Suprapubic skin (tissue), 4 donors: ENCODE data around the gene DPYD. TPM values are rescaled to one million over a fixed set of nuclear protein-coding genes. Genes with fewer than 3 reads are reported as not detected.

Experiments used
- DNase-seq, 2 donors: peaks; one replicate each; pipeline ENCODE4 v3.0.0-alpha.2; 2019; ENCODE audit warnings: low spot score in 2 of 2
- H3K27ac ChIP-seq: fragments of 200-600 bp; sonication (generic); one replicate; pipeline ENCODE4 v1.5.1; 2019
- H3K27me3 ChIP-seq: fragments of 200-600 bp; sonication (generic); one replicate; pipeline ENCODE4 v1.5.1; 2019
- H3K36me3 ChIP-seq: fragments of 200-600 bp; sonication (generic); one replicate; pipeline ENCODE4 v1.5.1; 2019
- H3K4me1 ChIP-seq: fragments of 200-600 bp; sonication (generic); one replicate; pipeline ENCODE4 v1.5.1; 2019
- H3K4me3 ChIP-seq: fragments of 200-600 bp; sonication (generic); one replicate; pipeline ENCODE4 v1.5.1; 2019; ENCODE audit warnings: mild to moderate bottlenecking
- H3K9me3 ChIP-seq: fragments of 200-600 bp; sonication (generic); one replicate; pipeline ENCODE4 v1.5.1; 2019
- CTCF ChIP-seq, 2 donors: fragments of 200-600 bp in 1 of 2; fragments of 450-650 bp in 1 of 2; sonication (generic) in 1 of 2; IDR thresholded peaks; one replicate each; pipeline ENCODE4 v1.5.1; 2016 to 2019; ENCODE audit warnings: antibody characterized with exemption in 2 of 2, mild to moderate bottlenecking in 1 of 2, moderate library complexity in 1 of 2
- EP300 ChIP-seq: sonication (generic); formaldehyde crosslinking; IDR thresholded peaks from one replicate; pipeline ENCODE4 v1.6.1; 2017; ENCODE audit warnings: antibody characterized with exemption
- POLR2A ChIP-seq, 2 donors: fragments of 450-650 bp; IDR thresholded peaks; one replicate each; pipeline ENCODE4 v1.6.1; 2017; ENCODE audit warnings: antibody characterized with exemption in 2 of 2, mild to moderate bottlenecking in 2 of 2, moderate library complexity in 2 of 2
- POLR2AphosphoS5 ChIP-seq, 3 donors: sonication (generic); formaldehyde crosslinking; IDR thresholded peaks; one replicate each; pipeline ENCODE4 v1.6.1; 2017; ENCODE audit warnings: antibody characterized with exemption in 3 of 3
- WGBS: methylation state at CpG from one replicate; pipeline ENCODE4 v1.1.5; 2018; 5-methylcytosine and 5-hydroxymethylcytosine counted together
- total RNA-seq, 4 donors: library from RNA; depleted of rRNA; stranded (reverse); fragments of >200 nt; gene quantifications; one replicate each; pipeline ENCODE4 v1.1.0, GENCODE V29; 2016

The DPYD gene
- total RNA-seq, 4 donors from 2014 or later: 10.1 to 31.9 (median 11.6) TPM

GRCh38 chr1:97898948-97899347 is 21.9 kb downstream of the DPYD start:
- Histone ChIP-seq H3K4me1 (peaks cover 9% of the 10 kb centered on the region), H3K27ac (no peak overlapping the region), H3K4me3 (no peak overlapping the region), H3K27me3 (no peaks in the 10 kb centered on the region), H3K9me3 (no peaks in the 10 kb centered on the region), H3K36me3 (no peaks in the 10 kb centered on the region)
- no peak for DNase-seq
- WGBS: 77% methylated on average over 3 of the region's 3 CpGs
- TF ChIP-seq POLR2A (IDR thresholded peaks at IDR 0.05) (no peak), EP300 (no peak), POLR2AphosphoS5 (IDR thresholded peaks at IDR 0.05) (no peak), CTCF (IDR thresholded peaks at IDR 0.05) (no peak)

GRCh38 chr1:97895278-97895677 is 25.6 kb downstream of the DPYD start:
- Histone ChIP-seq H3K36me3 (no peaks in the 10 kb centered on the region), H3K4me1 (no peaks in the 10 kb centered on the region), H3K27ac (no peak overlapping the region), H3K27me3 (no peaks in the 10 kb centered on the region), H3K4me3 (no peak overlapping the region), H3K9me3 (no peaks in the 10 kb centered on the region)
- no peak for TF ChIP-seq EP300
- 92% methylated on average over 1 of the region's 1 CpG for WGBS
- no peak for DNase-seq

- Histone ChIP-seq H3K4me3 (no peak overlapping the region), H3K9me3 (peaks cover under 1% of the 10 kb centered on the region), H3K27me3 (no peaks in the 10 kb centered on the region), H3K36me3 (no peaks in the 10 kb centered on the region), H3K4me1 (no peaks in the 10 kb centered on the region), H3K27ac (no peak overlapping the region)
- DNase-seq: no peak
- TF ChIP-seq EP300 (no peak), CTCF (IDR thresholded peaks at IDR 0.05) (no peak)
These were observed 27.0 kb downstream of the DPYD start for GRCh38 chr1:97893844-97894243.

GRCh38 chr1:97886199-97886598 is 34.6 kb downstream of the DPYD start:
- TF ChIP-seq POLR2A (IDR thresholded peaks at IDR 0.05) (no peak), CTCF (IDR thresholded peaks at IDR 0.05) (no peak), POLR2AphosphoS5 (IDR thresholded peaks at IDR 0.05) (no peak), EP300 (no peak)
- no peak for DNase-seq
- Histone ChIP-seq H3K27ac (no peak overlapping the region), H3K36me3 (no peaks in the 10 kb centered on the region), H3K4me3 (no peak overlapping the region), H3K4me1 (no peaks in the 10 kb centered on the region), H3K9me3 (peaks cover 12% of the 10 kb centered on the region), H3K27me3 (no peaks in the 10 kb centered on the region)
- 92% methylated on average over 1 of the region's 1 CpG for WGBS

- Histone ChIP-seq H3K27ac (no peak overlapping the region), H3K9me3 (peaks cover 12% of the 10 kb centered on the region), H3K27me3 (no peaks in the 10 kb centered on the region), H3K4me1 (no peaks in the 10 kb centered on the region), H3K36me3 (no peaks in the 10 kb centered on the region), H3K4me3 (no peak overlapping the region)
- 94% methylated on average over 1 of the region's 1 CpG for WGBS
- DNase-seq: no peak
- TF ChIP-seq CTCF (IDR thresholded peaks at IDR 0.05): no peak
- no peak for TF ChIP-seq EP300
- TF ChIP-seq POLR2A (IDR thresholded peaks at IDR 0.05): no peak
- TF ChIP-seq POLR2AphosphoS5 (IDR thresholded peaks at IDR 0.05): no peak
These were observed 37.0 kb downstream of the DPYD start for GRCh38 chr1:97883823-97884222.

- DNase-seq: no peak
- 94% methylated on average over 2 of the region's 2 CpGs for WGBS
- TF ChIP-seq POLR2A (IDR thresholded peaks at IDR 0.05) (no peak), CTCF (IDR thresholded peaks at IDR 0.05) (no peak), POLR2AphosphoS5 (IDR thresholded peaks at IDR 0.05) (no peak), EP300 (no peak)
These were observed 43.5 kb downstream of the DPYD start for GRCh38 chr1:97877307-97877706.

More at GRCh38 chr1:97877307-97877706, 43.5 kb downstream of the DPYD start:
- no peak overlapping the region for H3K27ac ChIP-seq
- no peak overlapping the region for H3K4me3 ChIP-seq
- H3K4me1 ChIP-seq: no peaks in the 10 kb centered on the region
- H3K36me3 ChIP-seq: no peaks in the 10 kb centered on the region
- no peaks in the 10 kb centered on the region for H3K27me3 ChIP-seq
- no peaks in the 10 kb centered on the region for H3K9me3 ChIP-seq
